Midbrain (tissue), 1 donor: ENCODE data around the gene PARN.
"Not testable (repeated sequence)": the region's sequence is repeated elsewhere in the genome, so short reads cannot be mapped to it uniquely, and the experiment has no call there.

ENCODE experiments used
- DNase-seq: peaks from one replicate; lab custom pipeline; 2025; lab: John Stamatoyannopoulos, UW

The PARN gene

DNA sequence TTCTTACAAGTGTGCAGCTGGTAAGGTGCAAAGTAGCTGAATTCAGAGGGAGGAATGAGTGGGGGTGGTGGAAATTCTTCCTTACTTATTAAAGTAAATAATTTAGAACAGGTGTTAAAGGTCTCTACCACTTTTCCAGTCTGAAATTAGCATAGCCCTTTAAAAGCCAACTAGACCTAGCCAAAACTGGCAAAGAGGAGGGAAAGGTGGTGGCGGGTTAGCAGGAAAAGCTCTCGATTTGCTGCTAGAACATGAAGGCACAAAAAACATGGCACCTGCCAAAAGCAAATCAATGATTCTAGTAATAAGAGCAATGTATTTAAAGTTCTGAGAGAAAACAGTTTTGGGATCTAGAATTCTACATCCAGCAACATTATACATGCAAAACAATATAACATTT, 157.7 kb downstream of the PARN start:
- DNase-seq, result no peak

DNA sequence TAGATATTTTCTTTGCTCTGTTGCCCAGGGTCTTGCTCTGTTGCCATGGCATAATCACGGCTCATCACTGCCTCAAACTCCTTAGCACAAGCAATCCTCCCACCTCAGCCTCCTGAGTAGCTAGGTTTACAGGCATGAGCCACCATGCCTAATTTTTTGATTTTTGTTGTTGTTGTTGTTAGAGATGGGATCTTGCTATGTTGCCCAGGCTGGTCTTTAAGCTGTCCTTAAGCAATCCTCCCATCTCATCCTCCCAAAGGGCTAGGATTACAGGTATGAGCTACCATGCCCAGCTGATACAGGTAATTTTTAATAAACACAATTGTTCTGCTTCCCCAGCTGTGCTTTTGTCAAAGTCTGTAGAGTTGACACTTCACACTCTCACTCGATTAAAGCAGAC, 159.3 kb downstream of the PARN start:
- DNase-seq, result no peak

DNA sequence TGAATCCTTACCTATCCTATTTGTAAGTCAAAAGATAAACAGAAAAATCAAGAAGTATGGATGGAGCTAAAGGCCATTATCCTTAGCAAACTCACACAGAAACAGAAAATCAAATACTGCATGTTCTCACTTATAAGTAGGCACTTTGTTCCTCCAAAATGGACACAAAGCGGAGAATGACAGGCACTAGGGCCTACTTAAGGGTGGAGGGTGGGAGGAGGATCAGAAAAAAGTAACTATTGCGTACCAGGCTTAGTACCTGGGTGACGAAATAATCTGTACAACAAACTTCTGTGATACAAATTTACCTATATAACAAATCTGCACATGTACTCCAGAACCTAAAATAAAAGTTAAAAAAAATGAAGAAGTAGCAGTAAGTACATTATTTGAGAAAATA, 164.3 kb downstream of the PARN start:
- no peak for DNase-seq

DNA sequence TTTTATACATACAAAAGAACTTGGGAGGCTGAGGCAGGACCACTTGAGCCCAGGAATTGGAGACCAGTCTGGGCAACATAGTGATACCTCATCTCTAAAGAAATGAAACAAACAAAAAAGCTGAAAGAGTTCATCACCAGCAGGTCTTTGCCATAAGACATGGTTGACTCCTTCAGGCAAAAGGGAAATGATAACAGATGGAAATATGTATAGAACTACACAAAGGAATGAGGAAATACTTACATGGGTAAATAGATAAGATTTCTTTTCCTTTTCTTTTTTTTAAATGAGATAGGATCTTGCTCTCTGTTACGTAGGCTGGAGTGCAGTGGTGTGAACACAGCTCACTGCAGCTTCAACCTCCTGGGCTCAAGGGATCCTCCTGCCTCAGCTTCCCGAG, 165.3 kb downstream of the PARN start:
- no peak for DNase-seq

DNA sequence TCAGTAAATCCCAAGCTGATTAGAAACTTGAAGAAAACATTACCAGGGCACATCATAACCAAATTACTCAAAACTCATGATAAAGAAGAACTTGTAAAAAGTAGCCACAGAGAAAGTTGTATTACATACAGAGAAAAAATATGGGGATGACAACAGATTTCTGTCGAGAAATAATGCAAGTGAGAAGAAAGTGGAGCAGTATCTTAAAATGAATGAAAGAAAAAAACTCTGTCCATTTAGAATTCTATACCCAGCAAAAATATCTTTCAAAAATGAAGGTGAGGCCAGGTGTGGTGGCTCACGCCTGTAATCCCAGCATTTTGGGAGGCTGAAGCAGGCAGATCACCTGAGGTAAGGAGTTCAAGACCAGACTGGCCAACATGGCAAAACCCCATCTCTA, 165.9 kb downstream of the PARN start:
- DNase-seq, result no peak

DNA sequence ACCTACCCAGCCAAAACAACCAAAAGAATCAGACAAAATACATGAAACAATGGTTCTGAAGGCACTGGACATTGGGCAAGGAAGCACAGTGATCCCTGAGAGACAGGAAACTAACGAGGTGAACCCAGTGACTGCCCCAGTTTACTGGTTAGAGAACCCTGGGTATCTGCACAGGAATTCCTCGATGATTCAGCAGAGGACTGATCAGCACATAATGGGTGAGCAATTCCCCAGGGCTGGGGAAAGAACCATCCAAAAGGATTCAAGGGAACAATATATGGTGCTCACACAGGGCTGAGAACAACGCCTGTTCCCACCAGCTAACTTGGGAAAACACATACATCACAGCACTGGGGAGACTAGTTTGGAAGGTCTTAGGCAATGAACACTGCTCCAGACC, 167.2 kb downstream of the PARN start:
- no peak for DNase-seq

DNA sequence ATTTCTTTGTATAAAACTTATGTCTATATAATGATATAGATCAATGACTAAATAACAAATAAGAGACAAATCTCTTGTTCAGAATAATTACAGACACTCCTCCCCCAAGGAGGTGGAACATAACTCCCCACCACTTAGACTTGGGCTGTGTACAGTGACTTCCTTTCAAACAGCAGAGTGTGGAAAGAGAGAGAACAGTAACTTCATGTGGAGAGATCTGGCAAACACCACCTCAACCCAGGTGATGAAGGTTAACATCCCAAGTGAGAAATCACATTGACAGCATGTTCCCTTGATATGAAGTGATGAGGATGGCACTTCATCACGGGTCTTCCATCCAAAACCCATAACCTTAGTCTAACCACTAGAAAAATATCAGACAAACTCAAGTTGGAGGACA, 169.3 kb downstream of the PARN start:
- DNase-seq, result no peak

DNA sequence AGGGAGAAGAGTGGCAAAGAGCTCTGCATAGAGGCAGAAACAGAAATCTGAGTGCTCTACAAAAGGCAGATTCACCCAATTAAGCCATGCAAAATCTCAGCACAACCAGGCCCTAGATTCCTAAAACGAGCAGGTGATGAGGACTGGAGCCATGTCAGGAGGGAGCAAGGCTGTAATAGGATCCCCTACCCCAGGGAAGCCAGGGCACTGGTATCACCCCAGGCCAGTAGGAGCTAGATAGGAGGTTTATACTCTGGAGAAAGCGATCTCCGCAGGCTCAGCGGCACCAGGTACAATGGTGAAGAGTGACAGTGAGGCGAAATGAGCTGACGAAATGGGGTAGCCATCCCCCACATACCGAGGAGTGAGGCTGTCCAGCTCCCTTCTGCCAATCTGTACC, 171.5 kb downstream of the PARN start:
- no peak for DNase-seq

DNA sequence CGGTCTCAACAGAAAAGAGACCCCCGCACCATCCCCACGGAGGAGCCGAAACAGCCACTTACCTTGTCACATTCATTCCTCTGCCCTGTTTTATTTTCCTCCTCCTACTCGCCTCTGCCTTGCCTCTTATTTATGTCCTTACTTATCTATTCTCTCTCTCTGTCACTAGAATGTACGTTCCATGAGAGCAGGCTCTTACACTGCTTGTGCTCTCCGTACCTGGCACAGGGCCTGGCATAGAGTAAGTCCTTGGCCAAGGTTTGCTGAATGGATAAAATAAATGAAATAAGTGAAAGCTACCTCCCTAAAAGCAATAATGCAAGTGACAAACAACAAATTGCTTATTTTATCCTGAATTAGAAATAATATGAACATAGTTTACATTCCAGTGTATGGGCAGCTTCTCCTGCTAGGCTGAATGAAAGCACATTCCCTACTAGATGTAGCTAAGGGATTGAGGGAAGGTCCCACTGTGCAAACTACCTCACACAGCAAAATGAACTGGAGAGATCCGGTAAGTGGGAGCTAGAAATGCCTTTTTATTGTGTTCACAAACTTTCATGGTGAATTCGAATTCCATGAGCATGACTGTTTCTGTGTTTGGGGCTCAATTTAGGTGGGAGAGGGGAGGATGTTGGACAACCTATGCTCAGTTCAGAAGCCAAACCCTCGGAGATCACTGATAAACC, 173.1 kb downstream of the PARN start:
- no peak for DNase-seq

DNA sequence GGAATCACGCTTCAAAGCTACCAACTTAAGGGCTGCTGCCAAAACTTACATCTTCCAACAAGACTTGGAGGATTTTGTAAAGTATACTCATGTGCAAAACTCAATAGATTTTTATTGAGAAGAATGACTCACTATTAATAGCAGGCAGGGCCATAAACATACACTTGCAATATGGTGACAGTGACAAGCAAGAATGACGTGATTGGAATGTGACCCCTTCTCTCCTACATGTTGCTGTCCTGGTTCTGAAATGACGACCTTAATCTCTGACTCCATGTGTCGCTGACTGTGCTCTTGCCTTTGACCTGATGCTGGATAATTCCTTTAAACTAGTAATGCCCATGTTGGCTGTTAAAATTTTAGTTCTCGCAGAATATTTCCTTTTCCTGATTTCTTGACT, 174.5 kb downstream of the PARN start:
- DNase-seq, result no peak

DNA sequence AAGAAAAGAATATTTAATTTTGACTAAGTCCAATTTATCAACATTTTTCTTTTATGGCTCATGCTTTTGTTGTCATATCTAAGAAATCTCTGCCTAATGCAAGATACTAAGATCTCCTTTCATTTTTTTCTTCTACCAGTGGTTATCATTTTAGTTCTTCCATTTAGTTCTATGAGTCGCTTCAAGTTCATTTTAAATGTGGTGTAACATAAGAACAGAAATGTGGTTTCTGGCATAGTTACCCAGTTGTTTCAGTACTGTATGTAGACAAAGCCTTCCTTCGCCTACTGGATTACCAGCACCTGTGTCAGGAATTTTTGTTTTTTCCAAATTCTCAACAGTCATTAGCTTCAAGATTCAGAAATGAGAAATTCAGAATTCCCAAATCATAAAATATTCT, 175.7 kb downstream of the PARN start:
- no peak for DNase-seq

DNA sequence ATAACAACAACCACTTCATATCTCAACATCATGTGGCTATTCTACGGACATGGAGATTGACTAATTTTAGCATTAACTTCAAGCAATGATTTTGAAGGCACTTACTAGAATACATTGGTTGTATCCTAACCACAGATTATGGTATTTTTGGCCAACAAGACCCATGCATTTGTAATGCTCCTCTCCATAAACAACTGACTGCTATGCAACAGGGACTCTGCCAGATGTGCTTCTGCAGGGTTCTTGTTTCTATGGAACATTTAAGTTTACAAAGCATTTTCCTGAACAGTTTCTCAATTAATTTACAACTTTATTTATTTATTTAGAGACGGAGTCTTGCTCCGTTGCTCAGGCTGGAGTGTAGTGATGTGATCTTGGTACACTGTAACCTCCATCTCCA, 178.0 kb downstream of the PARN start:
- no peak for DNase-seq

DNA sequence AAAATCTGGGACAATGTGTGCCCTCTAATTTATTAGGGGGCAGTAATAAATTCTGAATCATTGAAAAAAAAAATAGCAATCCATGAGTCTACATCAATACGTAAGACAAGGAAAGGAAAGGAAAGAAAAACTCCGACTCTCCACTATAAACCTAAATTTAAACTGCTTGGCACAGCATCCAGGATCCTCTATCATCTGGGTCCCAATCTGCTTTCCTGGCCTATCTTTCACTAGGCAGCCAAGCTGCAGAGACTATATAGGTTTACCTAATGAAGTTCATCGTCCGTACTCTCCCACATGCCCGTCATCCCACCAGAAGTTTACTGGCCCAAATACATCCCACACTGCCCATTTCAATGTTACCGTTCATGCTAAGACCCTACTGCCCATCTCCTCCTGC, 179.2 kb downstream of the PARN start:
- DNase-seq, result no peak

DNA sequence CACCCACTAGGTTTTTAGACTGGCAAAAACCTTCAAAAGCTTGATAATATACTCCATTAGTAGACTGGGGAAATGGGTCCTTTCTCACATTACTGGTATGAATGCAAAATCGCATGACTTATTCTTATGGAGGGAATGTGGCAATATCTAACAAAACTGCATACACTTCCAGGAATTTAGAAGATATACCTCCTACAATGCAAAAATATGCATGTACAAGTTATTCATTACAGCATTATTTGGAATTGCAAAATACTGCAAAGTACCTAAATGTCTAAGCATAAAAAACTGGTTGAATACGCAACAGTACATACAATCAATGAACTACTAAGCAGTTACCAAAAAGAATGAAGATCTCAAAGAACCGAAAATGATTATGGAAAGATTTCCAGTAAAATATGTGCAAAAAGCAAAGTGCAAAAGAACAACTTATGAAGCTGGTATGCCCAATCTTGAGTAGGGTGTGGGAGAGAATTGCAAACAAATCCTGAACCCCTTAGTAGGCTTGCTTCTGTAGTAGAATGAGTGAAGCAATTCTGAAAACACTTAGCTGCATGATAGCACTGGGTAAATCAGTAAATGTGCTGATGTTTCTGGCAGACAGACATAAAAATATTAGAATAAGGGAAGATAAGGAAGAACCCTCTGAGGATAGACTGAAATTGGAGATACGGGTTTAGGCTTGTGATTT, 180.1 kb downstream of the PARN start:
- DNase-seq, result no peak

DNA sequence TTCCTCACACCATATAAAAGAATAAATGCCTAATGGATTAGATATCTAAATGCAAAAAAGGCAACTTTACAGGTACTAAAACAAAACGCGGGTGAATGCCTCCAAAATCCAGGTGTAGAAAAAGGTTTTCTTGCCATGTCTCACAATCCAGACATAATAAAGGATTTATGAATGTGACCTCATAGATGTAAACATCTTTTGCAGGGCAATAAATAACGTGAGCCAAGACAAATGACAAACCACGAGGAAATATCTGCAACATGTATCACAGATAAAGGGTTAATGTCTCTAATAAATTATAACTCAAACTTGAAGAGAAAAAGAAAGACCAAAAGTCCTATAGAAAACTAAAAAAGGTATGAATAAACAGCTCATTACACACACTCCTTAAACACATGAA, 180.7 kb downstream of the PARN start:
- DNase-seq, result no peak

DNA sequence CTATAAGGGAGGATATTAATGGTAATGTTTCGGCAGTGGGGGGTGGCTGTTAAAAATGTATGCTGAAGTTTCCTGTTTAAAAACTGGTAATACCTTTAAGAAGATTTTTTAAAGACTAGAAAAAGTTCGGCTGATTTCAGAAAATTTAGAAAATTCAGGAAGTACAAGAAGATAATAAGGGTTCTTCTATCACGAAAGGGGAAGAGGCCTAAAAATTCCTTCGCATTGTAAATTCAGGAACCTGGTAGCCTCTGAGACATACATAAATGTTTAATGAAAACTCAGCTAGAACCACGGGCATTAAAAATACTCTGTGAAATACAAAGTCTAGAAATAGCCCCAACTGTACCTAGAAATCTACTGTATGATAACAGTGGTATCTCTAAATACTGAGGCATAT, 181.2 kb downstream of the PARN start:
- DNase-seq, result no peak

DNA sequence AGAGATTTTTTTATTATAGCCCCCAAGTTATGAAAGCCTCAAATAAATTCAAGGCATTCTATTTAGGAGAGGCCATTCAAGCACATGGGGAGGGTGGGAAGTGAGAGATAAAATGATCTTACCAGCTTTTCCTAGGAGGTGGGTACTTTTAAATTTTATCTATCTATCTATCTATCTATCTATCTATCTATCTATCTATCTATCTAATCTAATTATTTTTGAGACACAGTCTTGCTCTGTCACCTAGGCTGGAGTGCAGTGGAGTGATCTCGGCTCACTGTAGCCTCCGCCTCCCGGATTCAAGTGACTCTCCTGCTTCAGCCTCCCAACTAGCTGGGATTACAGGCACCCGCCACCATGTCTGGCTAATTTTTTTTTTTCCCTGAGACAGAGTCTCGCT, 182.3 kb downstream of the PARN start:
- no peak for DNase-seq

DNA sequence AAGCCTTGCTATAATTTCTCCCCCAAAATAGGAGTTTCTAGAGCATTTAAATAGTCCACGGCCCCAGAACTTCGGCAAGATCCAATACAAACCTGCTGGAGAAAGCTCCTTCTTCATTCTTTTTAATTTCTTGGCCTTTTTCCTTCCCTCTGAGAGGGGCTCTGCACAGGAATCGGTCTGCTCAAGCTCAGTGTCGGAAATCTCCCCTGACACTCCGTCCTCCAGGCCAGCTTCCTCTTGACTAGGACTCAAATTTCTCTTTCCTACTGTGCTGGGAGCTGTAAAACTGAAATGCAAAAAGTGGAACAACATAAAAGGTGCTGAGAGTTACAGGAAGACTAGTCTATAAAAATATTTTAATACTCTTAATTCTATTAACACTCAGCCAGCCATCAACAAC, 183.3 kb downstream of the PARN start:
- DNase-seq, result no peak

DNA sequence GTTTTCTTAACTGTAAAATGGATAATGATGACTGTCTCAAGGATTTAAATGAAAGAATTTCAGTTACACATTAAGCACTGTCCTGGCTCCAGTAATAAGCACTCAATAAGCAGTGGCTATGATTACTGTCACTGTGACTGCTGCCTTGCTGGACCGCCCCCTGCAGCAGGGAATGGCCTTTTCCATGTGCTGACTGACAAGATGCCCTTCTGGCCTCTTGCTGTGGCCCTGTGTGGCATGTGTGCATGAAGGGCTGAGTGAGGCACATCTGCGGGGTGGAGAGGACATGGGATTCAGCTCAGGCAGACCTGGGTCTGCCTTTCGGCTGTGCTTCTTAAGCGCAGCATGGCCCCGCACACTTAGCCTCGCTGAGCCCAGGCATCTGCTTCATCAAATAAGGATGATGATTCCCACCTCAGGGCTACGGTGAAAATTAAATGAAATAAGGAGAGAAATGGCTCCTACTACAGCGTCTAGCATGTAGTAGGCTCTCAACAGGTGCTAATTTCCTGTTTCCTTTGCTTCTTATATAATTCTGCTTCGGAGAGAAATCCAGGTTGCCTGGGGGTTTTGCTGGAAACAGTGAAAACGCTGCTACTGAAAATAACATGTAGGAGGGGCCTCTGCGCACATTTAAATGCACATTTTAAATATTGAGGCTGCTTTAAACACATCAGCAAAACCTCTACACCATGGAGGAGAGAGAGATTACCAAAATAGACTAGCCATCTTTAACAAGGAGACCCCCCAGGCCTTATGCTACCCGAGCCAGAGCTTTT, 183.9 kb downstream of the PARN start:
- DNase-seq, result no peak

DNA sequence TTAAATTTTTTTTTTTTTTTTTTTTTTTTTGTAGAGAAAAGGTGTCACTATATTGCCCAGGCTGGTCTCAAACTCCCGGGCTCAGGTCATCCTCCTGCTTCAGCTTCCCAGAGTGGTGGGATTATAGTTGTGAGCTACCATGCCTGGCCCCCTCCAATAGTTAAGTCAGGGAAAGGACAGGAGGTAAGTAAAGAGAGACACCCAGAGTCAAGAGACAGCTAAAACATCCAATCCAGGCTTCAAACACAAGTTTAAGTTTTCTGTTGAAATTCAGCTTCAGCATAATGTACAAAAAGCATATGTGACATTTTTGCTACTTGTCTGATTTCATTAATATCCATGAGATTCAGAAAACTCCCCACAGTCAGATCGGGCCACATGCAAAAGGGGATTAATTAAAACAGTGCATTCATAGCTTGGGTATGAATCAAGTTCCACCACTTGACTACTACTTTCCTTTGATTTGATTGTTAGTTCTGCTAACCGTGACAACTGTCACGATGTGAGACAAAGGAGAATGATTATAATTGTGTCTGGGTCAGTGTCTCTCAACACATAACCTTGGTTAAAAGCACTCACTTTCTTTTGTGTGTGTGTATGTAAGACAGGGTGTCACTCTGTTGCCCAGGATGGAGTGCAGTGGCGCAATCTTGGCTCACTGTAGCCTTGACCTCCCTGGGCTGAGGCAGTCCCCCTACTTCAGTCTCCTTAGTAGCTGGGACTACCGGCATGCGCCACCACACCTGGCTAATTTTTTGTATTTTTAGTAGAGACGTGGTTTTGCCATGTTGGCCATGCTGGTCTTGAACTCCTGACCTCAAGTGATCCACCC, 184.9 kb downstream of the PARN start:
- no peak for DNase-seq

DNA sequence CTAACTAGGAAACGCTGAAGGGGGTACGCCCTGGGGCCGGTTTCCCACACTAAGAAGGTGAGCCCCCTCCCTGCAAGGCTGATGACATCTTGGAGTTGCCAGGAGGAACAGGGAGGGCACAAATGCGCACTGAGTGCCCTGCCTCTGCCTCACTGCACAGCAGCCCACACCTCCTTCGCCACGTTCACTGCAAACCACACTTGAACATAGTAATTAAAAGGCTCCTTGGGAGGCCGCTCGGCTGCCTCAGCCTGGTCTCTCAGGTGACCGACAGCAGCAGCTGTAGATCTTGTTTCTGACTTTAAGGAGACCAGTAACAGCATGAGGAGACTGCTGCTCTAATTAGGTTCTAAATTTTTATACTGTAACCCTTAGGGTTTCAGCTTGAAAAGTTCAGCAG, 188.5 kb downstream of the PARN start:
- not testable (repeated sequence) for DNase-seq

DNA sequence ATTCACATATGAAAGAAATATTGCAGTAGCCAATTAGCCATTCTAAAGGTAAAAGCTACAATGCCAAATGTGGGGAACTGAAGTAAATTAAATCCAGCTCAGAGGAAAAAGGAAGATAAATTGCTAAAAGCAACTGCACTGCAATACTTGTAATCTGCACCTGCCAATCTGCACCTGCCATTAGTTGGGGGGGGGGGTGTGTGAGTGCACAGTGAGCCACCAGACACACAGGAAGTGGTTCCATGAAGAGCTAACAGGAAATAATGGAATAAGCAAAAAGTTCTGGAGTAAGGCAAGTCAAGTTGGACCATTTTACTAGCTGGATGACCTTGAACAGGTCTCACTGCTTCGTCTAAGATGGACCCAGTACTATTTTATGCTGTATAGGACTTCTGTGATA, 191.8 kb downstream of the PARN start:
- no peak for DNase-seq
